ENCODE data around the gene MAP3K13. TPM values are rescaled to one million over a fixed set of nuclear protein-coding genes. Genes with fewer than 3 reads are reported as not detected.
"Not testable (repeated sequence)": the region's sequence is repeated elsewhere in the genome, so short reads cannot be mapped to it uniquely, and the experiment has no call there.

Gene MAP3K13
- total RNA-seq, 1 experiment from 2014 or later: 24.4 TPM

- Histone ChIP-seq H3K4me2 (ENCODE audit: low read length) (no peak overlapping the region), H3K36me3 (ENCODE audit: low read depth, low read length) (no peaks in the 10 kb centered on the region), H3K9ac (ENCODE audit: low read length) (no peak overlapping the region), H3K27ac (ENCODE audit: low read length) (no peak overlapping the region), H3K4me3 (ENCODE audit: low read length) (no peak overlapping the region), H2AFZ (ENCODE audit: low read length) (no peak overlapping the region), H3K4me1 (ENCODE audit: insufficient read depth, low read length) (no peaks in the 10 kb centered on the region), H4K20me1 (ENCODE audit: low read length) (no peaks in the 10 kb centered on the region), H3F3A (ENCODE audit: low read length, unreplicated experiment) (no peaks in the 10 kb centered on the region), H3K79me2 (ENCODE audit: low read length) (no peaks in the 10 kb centered on the region), H3K27me3 (ENCODE audit: low read length) (no peaks in the 10 kb centered on the region), H3K9me2 (replicated peaks; ENCODE audit: low read length) (no peaks in the 10 kb centered on the region), H3K9me3 (ENCODE audit: low read length) (no peaks in the 10 kb centered on the region)
- TF ChIP-seq EZH2 (IDR thresholded peaks at IDR 0.05; ENCODE audit: low read length, unreplicated experiment): no peak
- no peak for TF ChIP-seq CTCF (conservative IDR thresholded peaks at IDR 0.05; ENCODE audit: low read depth, low read length)
- no peak for TF ChIP-seq EZH2phosphoT487 (IDR thresholded peaks at IDR 0.05; ENCODE audit: borderline replicate concordance, low read length)
- no peak for ATAC-seq
- DNase-seq: no peak
- intact Hi-C loops (cut with micrococcal nuclease): no loop called here
- no TSS peak for BruUV-seq (replicated peaks)
- CTCF ChIA-PET: no interaction called here
- POLR2A ChIA-PET (ENCODE audit: unreplicated experiment): interaction anchor here (0.6 kb wide), 1 partner anchor 556 kb away, joined by 3 read pairs; no protein-coding TSS in a partner anchor
Measured at GRCh38 chr3:185470323-185470722, 107.4 kb downstream of the MAP3K13 start.

- H4K20me1 ChIP-seq (ENCODE audit: low read length): no peaks in the 10 kb centered on the region
- DNase-seq (no peak), ATAC-seq (no peak)
- TF ChIP-seq EZH2 (IDR thresholded peaks at IDR 0.05; ENCODE audit: low read length, unreplicated experiment): no peak
- TF ChIP-seq EZH2phosphoT487 (IDR thresholded peaks at IDR 0.05; ENCODE audit: borderline replicate concordance, low read length): no peak
- no peak for TF ChIP-seq CTCF (conservative IDR thresholded peaks at IDR 0.05; ENCODE audit: low read depth, low read length)
- no TSS peak for BruUV-seq (replicated peaks)
- H3K79me2 ChIP-seq (ENCODE audit: low read length): no peaks in the 10 kb centered on the region
- H3K9me3 ChIP-seq (ENCODE audit: low read length): no peaks in the 10 kb centered on the region
- H3K4me3 ChIP-seq (ENCODE audit: low read length): no peak overlapping the region
- no peaks in the 10 kb centered on the region for H3K4me1 ChIP-seq (ENCODE audit: insufficient read depth, low read length)
- no peak overlapping the region for H3K4me2 ChIP-seq (ENCODE audit: low read length)
- intact Hi-C loops (cut with micrococcal nuclease): no loop called here
- ChIA-PET POLR2A (ENCODE audit: unreplicated experiment) (no interaction called here), CTCF (no interaction called here)
- no peak overlapping the region for H2AFZ ChIP-seq (ENCODE audit: low read length)
- H3K9me2 ChIP-seq (replicated peaks; ENCODE audit: low read length): no peaks in the 10 kb centered on the region
- no peaks in the 10 kb centered on the region for H3K36me3 ChIP-seq (ENCODE audit: low read depth, low read length)
- H3F3A ChIP-seq (ENCODE audit: low read length, unreplicated experiment): no peaks in the 10 kb centered on the region
- H3K27me3 ChIP-seq (ENCODE audit: low read length): no peaks in the 10 kb centered on the region
- no peak overlapping the region for H3K27ac ChIP-seq (ENCODE audit: low read length)
- H3K9ac ChIP-seq (ENCODE audit: low read length): no peak overlapping the region
Measured at GRCh38 chr3:185473290-185473815, 110.4 kb downstream of the MAP3K13 start.

- H3K9me3 ChIP-seq (ENCODE audit: low read length); H3K9me2 ChIP-seq (replicated peaks; ENCODE audit: low read length); H3K4me3 ChIP-seq (ENCODE audit: low read length); H3K36me3 ChIP-seq (ENCODE audit: low read depth, low read length); CTCF ChIA-PET; DNase-seq; H3K79me2 ChIP-seq (ENCODE audit: low read length); ATAC-seq; H3F3A ChIP-seq (ENCODE audit: low read length, unreplicated experiment); H3K4me2 ChIP-seq (ENCODE audit: low read length); H3K27ac ChIP-seq (ENCODE audit: low read length); intact Hi-C loops (cut with micrococcal nuclease); H3K27me3 ChIP-seq (ENCODE audit: low read length); H2AFZ ChIP-seq (ENCODE audit: low read length); H3K9ac ChIP-seq (ENCODE audit: low read length); H3K4me1 ChIP-seq (ENCODE audit: insufficient read depth, low read length); POLR2A ChIA-PET (ENCODE audit: unreplicated experiment); BruUV-seq (replicated peaks); H4K20me1 ChIP-seq (ENCODE audit: low read length): not testable (repeated sequence)
Measured at GRCh38 chr3:185474922-185475321, 112.0 kb downstream of the MAP3K13 start.
